GM10248 (cell line): Measurements from ENCODE around the gene CT47B1.

ENCODE experiments used
- CTCF ChIA-PET: fragments of 300-600 bp; sonication (Branson Sonifier 250); formaldehyde crosslinking; extraction: SDS; loops from one replicate; lab custom pipeline; 2021; ENCODE audit warnings: antibody characterized with exemption; lab: Yijun Ruan, JAX
- POLR2A ChIA-PET: fragments of 350-650 bp; sonication (Branson Sonifier 250); formaldehyde crosslinking; extraction: SDS; loops from one replicate; lab custom pipeline; 2020; ENCODE audit warnings: antibody characterized with exemption; lab: Yijun Ruan, JAX
- DNase-seq: peaks from one replicate; pipeline ENCODE4 v3.0.0; 2012; ENCODE audit errors: extremely low spot score
- CTCF ChIP-seq: IDR thresholded peaks from 2 replicates; pipeline ENCODE4 v1.5.1; 2012; ENCODE audit warnings: mild to moderate bottlenecking, low read depth; ENCODE audit errors: extremely low read depth, missing control alignments, control extremely low read depth

Gene CT47B1

GRCh38 chrX:120824021-120824420, 51.6 kb downstream of the CT47B1 start:
- ChIA-PET CTCF (no interaction called here), POLR2A (no interaction called here)
- DNase-seq: no peak
- TF ChIP-seq CTCF: no peak

GRCh38 chrX:120823556-120823955, 52.1 kb downstream of the CT47B1 start:
- POLR2A ChIA-PET: no interaction called here
- CTCF ChIA-PET: no interaction called here
- no peak for TF ChIP-seq CTCF
- no peak for DNase-seq
